Stimulated activated CD4-positive, alpha-beta T cell treated with anti-CD3 and anti-CD28 coated beads, Interleukin-12 subunit alpha, Interleukin-12 subunit beta, amount 100 ng/mL, for 4 hours (primary cell): ENCODE measurements around the gene DLG4.
"Not testable (repeated sequence)": the region's sequence is repeated elsewhere in the genome, so short reads cannot be mapped to it uniquely, and the experiment has no call there.

ENCODE experiments used
- DNase-seq: peaks from one replicate; pipeline ENCODE4 v3.0.0-alpha.2; 2020

DLG4 gene

DNA sequence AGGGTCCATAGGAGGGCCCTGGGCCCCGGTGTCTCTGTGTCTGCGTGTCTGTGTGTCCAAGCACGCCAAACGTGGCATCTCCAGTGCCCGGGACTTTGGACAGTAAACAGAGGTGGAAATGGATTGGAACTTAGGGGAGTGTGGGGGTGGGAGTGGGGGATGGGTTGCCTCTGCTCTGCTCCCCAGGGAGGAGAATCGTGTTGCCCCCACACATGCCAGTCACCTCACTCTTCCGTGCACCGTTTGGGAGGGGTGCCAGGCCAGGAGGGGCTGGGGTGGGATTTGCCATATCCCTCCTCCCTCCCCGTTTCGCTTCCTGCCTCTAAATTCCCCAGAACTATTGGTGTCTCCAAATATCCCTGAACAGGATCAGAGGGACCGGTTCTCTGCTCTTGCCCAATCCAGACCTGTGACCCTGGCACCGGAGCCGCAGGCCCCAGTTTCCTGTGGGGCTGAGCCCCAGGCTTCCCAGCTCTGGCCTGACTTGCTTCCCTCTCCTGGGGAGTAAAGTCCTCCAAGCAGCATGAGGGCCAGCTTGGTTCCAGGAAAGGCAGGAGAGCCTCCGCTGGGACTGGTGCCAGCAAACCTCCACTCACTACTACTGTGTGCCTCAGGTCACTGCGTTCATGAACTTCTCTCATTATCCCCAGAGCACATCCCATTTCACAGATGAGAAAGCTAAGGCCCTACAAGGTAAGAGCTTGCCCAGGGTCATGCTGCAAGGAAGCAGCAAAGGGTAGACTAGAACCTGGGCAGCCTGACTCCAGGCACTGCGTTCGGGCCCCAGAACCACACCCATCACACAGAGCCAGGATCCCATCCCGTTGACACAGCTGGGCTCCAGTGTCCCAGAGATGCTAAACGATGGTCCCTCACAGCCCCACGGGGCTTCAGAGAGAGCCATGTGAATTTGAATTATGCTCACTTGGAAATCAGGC lies 40.0 kb downstream of the DLG4 start, which contains the start of gene ASGR1:
ASGR1 (minus strand) TSS at position 54 of the 938 bp plus-strand sequence. CDS start 807 bp downstream, outside the sequence.
- no peak for DNase-seq

DNA sequence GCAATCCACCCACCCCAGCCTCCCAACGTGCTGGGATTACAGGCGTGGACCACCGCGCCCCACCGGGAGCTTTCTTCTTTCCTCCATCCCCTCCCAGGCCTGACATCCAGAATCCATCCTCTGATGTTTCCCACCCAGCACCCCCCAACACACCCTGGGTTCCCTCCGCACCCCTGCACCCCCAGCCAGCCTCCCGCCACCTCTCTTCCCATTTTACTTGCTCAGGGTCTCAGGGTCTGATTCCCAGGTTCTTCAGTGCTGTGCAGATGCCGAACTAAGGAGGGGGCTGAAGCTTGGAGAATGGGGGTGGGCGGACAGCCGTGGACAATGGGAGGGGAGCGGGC lies 40.7 kb downstream of the DLG4 start:
- DNase-seq = no peak

DNA sequence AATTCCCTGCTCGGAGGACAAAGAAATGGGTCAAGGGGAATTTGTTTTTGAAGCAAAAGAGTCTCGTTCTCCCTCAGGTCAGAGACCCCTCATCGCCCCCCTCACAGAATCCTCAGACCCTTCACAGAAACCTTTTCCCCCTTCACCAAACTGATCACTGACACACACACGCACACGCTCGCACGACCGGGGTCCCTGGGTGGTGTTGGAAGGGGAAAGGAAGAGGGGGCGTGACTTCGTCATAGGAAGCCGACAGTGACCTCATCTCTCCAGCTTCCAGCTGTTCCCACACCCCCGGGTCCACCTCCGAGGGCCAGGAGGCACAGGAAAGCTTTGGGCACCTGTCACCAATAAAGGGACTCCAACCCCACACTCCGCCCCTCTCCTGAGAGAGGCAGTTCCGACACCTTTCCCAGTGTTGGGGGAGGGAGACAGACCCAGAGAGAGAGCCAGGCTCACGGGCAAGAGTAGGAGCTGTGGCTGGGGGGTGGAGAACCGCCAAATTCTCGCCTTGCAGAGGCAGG lies 41.6 kb downstream of the DLG4 start:
- DNase-seq = no peak

DNA sequence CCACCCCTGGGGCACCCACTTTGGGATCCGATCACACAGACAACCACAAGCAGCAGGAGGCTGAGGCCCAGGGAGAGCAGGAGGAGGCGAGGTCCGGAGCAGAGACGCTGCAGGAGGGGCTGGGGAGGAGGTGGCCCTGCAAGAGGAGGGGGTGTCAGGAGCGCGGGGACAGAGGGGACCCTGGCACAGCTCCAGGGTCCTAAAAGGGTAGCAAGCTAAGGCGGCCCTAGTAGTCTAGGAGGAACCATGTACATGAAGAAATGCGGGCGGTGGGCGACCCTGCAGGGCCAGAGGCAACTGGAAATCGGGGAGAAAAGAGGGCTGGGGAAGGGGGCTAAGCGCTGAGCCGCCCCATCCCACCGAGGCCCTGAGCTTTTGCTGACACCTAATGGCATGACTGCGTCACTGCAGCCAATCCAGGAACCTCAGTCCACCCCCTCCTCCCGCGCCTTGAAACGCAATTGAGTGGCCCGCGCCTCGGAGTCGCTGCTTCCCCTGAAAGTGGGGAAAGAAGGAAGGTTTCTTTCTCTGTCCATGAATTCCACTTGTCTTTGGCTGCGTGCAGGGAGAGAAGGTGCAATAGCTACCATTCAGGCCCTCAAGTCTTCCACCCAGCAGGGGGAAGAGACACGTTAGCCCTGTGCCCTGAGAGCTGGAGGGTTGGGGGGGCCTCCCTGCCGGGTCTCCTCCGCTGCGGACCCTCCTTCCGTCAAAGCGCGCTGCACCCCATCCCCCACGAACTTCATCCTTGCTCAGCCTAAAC lies 42.3 kb downstream of the DLG4 start:
- peak; percentile 58 for DNase-seq

DNA sequence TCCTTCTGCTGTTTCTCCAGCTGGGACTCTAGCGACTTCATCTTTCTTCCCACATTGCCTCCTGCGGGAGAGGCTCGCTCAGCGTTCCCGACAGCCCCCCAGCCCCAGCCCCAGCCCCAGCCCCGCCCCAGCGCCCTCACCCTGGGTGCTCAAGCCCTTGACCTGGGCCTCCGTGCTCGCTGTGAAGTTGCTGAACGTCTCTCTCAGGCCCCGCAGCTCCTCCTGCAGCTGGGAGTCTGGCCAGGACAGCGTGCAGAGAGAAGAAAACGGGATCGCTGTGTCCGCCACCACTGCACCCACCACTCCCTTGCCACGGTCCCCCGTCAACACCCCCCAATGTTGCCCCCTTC lies 42.8 kb downstream of the DLG4 start:
- DNase-seq = no peak

DNA sequence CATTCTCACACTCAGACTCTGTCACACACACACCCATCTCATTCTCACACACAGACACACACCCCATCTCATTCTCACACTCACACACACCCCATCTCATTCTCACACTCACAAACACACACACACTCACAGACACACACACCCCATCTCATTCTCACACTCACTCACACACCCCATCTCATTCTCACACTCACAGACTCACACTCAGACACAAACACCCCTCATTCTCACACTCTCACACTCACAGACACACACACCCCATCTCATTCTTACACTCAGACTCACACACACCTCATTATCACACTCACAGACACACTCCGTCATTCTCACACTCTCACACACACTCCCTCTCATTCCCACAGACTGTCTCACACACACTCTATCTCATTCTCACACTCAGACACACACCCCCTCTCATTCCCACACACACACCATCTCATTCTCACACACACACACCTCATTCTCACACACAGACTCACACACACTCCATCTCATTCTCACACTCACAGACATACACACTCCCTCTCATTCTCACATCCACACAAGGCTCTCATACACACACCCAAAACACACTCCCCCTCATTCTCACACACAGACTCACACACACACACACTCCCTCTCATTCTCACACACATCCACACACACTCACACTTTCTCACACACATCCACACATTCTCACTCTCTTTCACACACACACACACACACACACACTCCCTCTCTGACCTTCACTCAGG lies 43.4 kb downstream of the DLG4 start:
- DNase-seq = no peak

DNA sequence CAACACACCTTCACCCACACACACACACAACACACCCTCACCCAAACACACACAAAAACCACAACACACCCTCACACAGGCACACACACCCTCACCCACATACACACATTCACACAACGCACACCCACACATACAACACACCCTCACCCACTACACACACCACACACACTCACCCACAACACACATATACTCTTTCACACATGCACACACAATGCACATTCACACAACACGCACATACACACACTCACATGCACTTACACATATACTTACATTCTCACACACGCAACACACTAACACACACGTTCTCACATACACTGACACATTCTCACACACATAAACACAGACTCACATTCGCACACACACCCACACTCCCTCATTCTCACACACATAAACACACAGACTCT lies 44.3 kb downstream of the DLG4 start:
- no peak for DNase-seq

DNA sequence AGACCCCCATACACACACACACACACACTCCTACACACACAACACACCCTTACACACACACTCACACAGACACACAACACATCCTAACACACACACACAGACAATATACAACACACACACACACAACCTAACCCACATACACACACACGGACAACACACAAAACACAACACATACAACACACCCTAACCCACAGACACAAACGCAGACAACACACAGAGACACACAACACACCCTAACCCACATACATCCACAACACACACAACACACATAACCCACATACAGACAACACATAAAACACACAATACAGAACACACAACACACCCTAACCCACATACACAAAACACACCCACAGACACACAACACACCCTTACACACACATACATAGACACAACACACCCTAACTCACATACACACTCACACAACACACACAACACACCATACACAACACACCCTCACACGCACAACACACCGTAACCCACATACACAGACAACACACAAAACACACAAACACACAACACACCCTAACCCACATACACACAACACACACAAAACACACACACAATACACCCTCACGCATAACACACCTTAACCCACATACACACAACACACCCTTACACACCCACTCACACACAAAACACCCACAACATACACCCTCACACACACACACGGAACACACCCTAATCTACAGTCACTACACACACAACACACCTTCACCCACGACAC lies 44.9 kb downstream of the DLG4 start:
- no peak for DNase-seq

DNA sequence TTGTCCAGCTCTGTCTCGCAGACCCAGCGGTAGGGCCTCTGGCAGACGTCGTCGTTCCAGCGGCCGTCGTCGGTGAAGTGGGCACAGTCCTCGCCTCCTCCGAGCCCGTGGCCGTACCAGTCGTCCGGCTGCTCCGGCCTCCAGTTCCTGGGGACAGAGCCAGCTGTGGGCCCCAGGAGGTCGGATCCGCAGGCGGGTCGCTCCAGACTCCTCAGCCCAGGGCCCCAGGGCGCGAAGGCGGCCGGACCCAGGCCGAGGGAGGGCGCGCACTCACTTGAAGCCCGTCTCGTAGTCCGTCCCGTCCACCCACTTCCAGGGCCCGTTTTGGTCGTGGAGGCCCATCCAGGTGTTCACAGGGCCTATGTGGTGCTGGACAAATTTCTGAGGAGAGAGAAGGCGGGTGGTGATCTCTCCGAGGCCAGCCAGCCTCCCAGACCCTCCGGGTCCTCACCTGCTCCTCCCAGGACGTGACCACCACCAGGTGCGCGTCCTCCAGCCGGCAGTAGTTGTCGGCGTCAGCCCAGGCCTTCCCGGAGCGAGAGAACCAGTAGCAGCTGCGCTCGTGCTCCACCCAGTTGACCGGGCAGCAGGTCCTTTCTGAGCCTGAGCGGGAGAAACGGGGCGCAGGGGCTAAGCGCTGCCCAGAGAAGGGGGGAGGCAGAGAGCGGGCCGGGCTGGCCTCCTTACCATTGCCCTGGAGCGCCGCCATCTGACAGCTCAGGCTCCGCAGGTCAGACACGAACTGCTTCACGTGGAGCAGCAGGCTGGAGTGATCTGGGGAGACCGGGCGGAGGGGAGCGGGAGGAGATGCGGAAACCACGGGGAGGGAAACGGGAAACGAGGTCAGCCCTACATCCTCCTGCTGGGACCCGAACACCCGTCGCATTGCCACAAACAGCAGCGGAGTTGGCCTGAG lies 45.7 kb downstream of the DLG4 start:
- peak; percentile 33 for DNase-seq

DNA sequence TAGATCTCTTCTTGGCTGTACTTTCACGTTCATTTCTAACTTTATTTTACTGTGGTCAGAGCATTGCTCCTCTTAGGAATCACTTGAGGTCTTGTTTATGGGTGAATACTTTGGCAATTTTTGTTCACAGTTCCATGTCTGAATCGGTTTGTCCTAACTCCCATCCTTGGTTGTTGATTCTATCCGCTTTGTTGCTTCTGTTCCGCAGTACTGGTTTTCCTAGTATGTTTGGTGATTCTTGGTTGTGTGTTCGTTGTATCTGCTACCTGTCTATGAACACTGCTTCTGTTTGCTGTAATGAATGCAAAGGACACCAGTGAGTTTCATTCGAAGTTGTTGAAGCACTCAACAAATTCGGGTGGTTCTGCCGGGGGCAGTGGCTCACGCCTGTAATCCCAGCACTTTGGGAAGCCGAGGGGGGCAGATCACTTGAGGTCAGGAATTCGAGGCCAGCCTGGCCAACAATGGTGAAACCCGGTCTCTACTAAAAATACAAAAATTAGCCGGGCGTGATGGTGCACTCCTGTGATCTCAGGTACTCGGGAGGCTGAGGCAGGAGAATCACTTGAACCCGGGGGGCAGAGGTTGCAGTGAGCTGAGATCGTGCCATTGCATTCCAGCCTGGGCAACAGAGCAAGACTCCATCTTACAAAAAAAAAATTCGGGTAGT lies 47.0 kb downstream of the DLG4 start:
- DNase-seq = not testable (repeated sequence)

DNA sequence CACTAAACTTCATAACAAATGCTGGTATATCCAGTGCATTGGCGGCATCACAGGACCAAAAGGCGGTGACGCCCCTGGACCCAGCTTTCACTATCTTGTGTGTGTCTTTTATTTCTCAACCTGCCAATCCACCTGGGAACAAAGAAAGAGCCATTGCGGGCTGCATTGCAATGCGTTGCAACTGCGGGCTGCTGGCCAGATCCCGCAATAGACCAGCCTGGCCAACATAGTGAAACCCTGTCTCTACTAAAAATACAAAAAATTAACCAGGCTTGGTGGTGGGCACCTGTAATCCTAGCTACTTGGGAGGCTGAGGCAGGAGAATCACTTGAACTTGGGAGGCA lies 50.1 kb downstream of the DLG4 start:
- DNase-seq = not testable (repeated sequence)

DNA sequence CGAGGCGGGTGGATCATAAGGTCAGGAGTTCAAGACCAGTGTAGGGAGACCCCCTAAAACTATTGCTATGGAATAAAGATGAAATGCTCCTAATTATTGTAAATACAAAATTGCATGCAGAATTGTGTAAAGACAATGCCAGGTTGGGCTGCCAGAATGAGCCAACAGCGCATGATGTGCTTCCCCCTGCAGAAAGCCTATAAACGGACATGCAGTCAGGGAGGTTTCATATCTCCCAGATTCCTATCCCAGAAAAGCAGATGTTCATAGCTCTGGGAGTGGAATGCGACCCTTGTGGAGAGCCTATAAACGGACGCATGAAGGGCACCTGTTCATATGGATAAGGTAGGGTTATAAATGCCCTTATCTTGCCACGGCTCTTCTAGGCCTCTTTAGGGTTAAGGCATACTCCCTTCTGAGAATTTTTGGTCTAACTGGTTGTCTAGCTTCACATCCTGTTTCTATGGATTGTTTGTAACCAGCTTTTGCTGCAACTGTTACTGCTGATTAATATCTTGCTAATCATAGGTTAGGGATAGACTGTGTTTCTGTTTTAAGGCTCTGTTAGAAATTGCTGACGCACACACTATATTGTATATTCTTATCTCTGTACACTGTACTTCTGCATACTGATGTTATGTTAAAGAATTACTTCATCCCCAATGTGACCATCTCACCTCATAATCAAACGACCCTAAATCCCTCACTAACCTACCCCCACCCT lies 50.6 kb downstream of the DLG4 start:
- not testable (repeated sequence) for DNase-seq

DNA sequence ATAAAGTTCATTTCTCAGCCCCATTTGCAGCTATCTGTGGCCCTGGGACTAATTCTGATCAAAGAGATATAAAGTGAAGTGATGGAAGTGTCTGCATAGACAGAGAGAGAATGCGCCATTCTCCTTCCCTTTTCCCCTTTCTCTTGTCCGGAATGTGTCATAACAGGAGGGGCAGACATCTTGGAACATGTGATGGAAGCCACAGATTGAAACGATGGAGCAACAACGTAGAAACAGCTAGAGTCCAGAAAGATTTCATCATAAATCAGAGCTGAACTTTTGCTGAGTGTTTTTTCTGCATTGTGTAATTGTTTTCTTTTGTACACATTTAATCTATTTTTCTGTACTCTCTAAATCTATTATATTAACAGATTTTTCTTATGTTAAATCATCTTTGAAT lies 51.8 kb downstream of the DLG4 start:
- DNase-seq = no peak

DNA sequence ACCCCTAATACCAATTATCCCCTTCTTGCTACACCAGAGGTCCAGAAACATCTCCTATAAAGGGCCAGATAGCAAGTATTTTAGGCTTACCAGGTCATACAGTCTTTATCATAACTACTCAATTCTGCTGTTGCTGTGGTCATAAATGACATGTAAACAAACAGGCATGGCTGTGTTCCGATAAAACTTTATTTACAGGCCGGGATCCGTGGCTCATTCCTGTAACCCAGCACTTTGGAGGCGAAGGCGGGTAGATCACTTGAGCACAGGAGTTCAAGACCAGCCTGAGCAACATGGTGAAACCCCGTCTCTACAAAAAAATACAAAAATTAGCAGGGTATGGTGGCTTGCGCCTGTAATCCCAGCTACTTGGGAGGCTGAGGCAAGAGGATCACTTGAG lies 52.8 kb downstream of the DLG4 start:
- no peak for DNase-seq

DNA sequence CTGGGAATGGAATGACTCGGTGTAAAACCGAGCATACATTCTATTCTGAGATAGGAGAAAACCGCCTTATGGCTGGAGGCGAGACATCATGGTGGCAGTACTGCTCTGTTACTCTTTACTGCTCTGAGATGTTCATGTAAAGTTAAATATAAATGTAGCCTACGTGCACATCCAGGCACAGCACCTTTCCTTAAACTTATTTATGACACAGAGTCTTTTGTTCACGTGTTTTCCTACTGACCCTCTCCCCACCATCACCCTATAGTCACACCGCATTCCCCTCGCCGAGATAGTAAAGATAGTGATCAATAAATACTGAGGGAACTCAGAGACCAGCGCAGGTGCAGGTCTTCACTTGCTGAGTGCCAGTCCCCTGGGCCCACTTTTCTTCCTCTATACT lies 60.1 kb downstream of the DLG4 start:
- not testable (repeated sequence) for DNase-seq

DNA sequence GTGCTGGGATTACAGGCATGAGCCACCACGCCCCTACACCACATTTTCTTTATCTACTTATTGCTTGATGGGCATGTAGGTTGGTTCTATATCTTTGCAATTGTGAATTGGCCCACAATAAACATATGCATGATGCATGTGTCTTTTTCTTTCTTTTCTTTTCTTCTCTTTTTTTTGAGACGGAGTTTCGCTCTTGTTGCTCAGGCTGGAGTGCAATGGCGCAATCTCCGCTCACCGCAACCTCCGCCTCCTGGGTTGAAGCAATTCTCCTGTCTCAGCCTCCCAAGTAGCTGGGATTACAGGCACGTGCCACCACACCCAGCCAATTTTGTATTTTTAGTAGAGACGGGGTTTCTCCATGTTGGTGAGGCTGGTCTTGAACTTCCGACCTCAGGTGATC lies 61.2 kb downstream of the DLG4 start:
- DNase-seq = not testable (repeated sequence)

DNA sequence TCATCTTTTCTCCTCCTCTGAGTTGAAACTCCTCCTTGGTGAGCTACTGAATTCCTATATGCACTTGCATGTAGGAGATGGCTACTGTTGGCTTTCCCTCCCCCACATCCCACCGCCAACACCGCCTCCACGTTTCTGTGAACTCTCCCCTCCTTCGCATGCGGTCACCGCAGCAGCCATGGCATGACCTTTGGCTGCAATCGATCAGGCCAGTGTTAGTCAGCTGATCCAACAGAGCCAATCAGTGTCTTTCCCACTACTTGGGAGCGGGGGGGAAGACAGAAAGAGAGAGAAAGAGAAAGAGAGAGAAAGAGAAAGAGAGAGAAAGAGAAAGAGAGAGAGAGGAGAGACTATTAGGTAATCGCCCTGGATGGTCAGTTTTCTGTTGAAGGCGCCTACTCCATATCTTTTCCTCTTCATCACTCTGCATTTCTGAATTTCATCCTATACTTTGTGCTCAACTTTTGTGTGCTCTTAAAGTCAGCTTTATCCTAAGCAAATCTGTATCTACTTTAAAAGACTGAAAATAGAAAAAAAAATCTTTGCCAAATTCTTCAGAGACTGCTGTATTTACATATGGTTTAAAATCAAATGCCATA lies 63.2 kb downstream of the DLG4 start:
- no peak for DNase-seq

DNA sequence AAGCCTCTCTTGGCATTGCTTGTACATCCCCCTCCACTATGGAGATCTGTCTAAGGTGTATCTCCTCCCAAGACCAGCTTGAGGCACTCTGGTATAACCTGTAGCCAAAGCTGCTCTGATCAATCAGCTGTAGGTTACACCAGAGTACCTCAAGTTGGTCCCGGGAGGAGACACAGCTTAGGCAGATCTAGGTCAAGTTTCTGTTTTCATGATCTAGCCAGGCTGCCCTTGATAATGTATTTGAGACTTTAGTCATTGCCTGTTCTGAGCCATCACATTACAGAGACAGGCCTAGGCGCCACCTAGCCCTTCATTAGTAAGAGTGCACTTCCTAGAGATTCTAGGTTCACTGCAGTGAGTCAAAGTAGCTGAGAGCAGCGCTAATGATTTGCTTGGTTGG lies 71.9 kb downstream of the DLG4 start:
- no peak for DNase-seq

DNA sequence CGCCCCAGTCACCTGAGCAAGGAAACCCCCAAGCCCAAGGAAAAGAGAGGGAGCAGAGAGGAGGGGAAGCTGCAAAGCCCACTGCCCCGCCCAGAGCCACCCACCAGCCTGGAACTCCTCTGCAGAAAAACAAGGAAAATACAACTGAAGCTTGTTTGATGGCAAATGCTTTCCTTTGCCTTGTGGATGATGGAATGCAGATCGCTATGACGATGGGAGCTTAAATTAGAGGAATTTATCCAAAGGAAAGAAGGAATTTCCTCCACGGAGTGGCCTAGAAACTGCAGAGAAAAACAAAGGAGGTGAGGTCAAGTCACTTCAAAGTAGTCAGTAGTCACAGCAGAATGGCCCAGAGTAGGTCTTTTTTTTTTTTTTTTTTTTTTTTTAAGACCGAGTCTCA lies 73.5 kb downstream of the DLG4 start:
- no peak for DNase-seq

DNA sequence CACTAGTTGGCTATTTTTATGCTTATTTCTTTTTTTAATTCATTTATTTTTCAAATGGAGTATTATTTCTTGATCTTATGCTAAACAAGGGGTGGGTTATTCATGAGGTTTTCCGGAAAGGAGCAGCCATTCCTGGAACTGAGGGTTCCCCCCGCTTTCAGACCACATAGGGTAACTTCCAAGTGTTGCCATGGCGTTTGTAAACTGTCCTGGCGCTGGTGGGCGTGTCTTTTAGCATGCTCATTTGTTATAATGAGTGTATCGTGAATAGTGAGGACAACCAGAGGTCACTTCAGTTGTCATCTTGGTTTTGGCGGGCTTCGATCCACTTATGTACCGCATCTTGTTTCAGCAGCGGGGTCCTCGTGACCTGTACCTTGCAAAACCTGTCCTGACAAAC lies 75.4 kb downstream of the DLG4 start:
- DNase-seq = no peak
